Fibroblast of peridontal ligament (primary cell): ENCODE results near the gene PLD4.

ENCODE experiments used
- DNase-seq: peaks from one replicate; pipeline ENCODE4 v3.0.0-alpha.2; 2010; ENCODE audit errors: extremely low read depth

PLD4 gene

DNA sequence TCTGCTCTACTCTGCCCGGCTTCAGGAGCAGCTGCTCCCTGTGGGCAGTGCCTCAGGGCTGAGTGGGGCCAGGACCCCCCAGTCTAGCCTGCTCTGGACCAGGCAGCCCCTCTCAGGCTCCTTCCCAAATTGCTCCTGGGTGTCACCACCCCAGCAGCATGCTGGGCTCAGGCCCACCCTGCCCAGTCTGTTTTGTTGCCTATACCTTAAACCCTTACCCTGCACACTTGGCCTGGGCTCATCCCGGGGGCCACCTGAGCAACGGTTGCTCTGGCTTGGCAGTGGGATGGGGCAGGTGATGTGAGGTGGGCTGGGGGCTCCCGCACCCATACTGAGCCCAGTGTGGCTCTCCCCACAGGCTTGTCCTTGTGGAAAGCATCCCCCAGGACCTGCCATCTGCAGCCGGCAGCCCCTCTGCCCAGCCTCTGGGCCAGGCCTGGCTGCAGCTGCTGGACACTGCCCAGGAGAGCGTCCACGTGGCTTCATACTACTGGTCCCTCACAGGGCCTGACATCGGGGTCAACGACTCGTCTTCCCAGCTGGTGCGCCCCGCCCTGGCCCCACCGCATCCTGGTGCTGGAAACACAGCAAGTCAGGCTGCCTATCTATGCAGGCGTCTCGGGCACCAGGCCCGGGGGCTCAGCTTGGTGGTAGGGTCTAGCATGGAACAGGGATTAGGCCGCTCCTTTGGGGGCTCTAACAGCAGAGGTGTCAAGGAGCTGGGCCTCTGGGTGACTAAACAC, 3.9 kb downstream of the PLD4 start:
- no peak for DNase-seq

DNA sequence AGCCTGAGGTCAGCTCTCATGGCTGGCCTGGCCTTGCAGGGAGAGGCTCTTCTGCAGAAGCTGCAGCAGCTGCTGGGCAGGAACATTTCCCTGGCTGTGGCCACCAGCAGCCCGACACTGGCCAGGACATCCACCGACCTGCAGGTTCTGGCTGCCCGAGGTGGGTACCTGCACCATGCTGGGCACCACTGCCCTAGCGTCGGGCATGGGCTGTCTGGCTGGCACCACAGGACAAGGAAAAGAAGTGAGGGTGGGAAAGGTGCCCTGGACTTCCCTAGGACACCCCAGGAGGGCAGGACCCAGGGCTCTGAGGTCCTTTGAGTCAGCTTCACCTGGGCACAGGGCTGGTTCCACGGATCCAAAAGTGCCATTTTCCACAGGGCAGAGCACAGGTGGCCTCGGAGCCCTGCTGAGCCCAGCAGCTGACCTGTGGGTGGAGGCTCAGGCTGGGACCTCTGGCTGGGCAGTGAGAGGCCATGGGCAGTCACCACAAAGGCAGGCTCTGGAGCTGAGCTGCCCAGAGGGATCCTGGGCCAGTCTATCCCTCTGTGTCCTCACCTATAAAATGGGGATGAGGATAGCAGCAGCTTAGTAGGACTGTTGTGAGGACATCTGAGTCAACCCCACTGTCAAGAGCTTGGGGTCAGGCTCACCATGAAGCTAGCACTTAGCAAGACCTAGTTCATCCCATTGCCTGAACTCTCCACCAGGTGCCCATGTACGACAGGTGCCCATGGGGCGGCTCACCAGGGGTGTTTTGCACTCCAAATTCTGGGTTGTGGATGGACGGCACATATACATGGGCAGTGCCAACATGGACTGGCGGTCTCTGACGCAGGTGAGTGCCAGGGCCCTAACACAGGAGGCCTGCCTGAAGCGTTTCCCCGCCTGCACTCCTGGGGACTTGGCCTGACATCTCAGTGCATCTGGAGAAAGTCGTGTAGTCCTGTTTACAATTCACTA, 4.9 kb downstream of the PLD4 start:
- DNase-seq, result no peak

DNA sequence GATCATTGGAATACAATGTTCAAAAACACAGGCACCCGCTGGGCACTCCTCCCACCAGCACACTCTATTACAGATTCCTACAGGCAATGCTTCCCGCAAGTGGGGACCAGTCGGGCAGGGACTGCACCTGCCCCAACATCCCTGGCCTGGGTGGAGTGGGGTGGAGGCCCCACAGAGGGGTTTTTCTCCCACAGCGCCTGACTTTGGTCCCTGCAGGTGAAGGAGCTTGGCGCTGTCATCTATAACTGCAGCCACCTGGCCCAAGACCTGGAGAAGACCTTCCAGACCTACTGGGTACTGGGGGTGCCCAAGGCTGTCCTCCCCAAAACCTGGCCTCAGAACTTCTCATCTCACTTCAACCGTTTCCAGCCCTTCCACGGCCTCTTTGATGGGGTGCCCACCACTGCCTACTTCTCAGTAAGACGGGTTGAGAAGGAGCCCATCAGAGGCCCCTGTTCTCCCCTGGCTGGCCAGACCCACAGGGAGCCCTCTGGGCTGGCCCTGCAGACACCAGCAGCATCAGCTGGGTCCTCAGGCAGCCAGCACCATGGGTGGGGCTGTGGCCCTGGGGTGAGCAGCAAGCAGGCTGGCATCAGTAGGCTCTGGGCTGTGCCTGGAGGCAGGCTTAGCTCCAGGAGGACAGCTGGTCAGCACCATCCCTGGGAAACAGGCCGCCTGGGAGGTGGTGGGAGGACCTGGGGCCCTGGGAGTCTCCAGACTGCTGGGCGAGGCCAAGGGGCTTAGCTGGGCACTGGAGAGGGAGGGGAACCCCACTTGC, 6.0 kb downstream of the PLD4 start:
- no peak for DNase-seq

DNA sequence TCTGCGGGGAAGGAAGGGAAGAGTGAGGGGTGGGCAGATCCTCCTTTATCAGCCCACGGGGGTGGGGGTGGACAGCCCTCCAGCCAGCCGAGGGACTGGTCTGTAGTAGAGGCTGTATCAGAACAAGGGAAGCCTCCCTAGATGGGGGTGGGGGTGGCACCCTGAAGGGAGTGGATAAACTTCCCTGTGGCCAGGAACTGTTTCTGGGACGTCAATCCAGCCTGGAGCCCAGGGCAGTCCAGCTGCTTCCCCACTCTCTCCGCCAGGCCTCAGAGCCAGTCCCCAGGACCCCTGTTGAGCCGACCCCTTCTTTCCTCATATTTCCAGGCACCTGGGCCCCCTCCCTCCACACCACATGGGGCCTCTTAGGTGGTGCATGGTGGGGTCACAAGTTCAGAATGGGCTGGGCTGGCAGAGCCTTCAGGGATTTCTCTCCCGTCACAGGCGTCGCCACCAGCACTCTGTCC, 6.7 kb downstream of the PLD4 start:
- no peak for DNase-seq

DNA sequence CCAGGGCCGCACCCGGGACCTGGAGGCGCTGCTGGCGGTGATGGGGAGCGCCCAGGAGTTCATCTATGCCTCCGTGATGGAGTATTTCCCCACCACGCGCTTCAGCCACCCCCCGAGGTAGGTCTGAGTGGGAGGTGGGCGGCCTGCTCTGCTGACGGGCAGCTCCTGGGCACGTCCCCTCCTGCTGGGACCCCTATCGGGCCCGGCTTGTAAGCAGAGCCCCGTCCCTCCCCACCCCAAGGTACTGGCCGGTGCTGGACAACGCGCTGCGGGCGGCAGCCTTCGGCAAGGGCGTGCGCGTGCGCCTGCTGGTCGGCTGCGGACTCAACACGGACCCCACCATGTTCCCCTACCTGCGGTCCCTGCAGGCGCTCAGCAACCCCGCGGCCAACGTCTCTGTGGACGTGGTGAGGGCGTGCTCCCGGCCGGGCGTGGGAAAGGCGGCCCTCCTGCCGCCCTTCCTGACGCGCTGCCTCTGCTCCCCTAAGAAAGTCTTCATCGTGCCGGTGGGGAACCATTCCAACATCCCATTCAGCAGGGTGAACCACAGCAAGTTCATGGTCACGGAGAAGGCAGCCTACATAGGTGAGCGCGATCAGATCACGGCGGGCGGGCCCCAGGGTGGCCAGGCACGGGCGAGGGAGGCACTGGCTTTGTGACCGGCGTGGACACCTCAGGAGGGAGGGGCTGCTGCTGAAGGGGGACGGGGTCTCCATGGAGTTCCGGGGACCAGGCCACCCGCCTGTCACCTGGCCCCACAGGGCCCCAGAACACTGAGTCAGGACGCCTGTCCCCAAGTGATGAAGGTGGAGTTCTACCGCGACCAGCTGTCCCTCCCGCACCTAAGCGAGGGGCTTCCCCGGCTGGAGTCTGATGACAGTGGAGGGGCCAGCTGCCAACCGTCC, 7.3 kb downstream of the PLD4 start:
- no peak for DNase-seq

DNA sequence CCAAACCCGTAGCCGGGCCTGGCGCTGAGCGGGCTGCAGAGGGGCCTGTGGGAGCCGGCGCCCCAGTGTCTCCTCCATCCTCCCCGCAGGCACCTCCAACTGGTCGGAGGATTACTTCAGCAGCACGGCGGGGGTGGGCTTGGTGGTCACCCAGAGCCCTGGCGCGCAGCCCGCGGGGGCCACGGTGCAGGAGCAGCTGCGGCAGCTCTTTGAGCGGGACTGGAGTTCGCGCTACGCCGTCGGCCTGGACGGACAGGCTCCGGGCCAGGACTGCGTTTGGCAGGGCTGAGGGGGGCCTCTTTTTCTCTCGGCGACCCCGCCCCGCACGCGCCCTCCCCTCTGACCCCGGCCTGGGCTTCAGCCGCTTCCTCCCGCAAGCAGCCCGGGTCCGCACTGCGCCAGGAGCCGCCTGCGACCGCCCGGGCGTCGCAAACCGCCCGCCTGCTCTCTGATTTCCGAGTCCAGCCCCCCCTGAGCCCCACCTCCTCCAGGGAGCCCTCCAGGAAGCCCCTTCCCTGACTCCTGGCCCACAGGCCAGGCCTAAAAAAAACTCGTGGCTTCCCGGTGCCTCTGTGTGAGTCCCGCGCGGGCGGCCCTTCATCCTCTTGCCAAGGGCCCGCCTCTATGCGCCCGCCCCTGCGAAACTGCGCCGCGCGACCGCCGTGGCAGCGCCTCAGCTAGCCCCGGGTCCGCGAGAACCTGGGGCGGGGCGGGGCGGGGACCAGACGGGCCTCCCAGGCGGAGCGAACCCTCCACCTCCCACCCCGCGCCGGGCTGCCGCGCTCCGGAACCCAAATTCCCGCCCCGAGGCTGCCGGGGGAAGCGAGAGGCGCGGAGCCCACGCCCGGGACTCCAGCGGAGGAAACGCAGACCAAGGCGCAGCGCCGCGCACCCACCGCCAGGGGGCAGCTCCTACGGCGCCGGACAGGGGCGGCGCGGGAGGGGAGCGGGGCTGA, 8.3 kb downstream of the PLD4 start:
- DNase-seq, result peak; percentile 78

DNA sequence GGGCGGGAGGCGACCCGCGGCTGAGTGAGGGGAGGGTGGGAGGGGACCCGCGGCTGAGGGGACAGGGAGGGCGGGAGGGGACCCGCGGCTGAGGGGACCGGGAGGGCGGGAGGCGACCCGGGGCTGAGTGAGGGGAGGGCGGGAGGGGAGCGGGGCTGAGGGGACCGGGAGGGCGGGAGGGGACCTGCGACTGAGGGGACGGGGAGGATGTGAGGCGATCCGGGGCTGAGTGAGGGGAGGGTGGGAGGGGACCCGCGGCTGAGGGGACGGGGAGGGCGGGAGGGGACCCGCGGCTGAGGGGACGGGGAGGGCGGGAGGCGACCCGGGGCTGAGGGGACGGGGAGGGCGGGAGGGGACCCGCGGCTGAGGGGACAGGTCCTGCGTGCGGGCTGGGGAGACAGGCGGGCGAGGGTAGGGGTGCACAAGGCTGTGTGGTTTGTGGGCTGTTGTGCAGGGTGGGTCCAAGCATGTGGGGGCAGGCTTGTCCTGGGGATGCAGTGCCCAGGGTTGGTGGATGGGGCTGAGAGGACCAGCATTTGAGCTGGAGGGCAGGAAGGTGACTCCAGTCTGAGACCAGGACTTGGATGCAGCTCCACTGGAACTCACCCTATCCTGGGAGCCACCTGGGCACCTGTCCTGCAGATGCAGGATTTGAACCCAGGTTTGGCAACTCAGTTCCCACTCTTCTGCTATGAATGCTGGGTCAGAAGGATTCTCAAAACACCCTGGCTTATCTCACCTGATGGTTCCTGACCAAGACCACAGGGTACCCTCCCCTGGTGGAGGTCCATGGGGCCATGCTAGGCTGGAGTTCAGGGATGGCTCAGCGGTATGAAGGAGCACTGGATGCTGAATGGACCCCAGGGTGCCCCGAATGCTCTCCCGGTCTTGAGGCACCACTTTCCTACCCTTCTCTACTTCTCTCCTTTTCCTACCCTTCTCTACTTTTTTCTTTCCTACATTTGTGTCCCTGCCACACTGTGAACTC, 9.4 kb downstream of the PLD4 start:
- no peak for DNase-seq

DNA sequence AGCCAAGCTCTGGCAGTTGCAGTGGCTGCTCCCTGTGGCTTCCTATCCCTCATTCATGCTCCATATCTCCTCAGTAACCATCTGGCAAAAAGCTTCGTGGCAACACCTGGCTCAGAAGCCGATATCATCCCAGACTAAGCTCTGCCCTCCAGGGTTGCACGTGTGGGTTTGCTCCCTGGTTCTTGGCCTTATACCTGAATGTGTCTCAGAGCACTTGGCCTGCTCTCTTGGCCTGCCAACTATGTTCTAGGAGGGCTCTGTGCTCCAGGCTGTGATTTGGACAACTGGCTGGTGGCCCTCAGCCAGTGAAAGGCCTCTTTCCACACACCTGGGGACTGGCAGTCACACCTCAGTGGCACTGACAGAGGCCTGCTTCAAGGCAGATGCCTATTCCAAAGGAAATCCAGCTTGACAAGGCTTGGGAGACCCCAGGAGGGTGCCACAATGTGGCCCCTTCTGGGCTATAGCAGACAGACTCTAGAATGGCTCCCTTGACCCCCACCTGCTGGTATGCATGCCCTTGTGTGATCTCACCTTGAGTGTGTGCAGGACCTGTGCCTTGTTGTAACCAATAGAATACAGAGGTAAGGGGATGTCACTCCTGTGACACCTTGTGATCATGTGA, 10.5 kb downstream of the PLD4 start:
- DNase-seq, result no peak

DNA sequence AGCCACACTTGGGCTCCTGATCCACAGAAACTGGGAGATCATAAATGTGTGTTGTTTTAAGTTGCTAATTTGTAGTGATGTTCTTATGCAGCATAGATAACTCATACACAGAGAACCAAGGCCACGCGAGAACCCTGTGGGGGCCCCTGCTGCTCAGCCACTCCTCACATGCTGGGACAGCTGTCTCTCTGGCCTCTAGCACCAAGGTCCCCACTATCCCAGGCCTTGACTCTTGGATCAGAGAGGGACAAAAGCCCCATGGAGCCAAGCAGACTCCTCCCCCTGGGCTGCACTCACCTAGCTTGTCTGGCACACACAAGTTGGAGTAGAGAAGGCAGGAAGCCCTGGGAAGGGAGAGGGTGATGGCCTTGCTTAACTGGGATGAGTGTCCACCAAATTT, 11.3 kb downstream of the PLD4 start:
- DNase-seq, result no peak

DNA sequence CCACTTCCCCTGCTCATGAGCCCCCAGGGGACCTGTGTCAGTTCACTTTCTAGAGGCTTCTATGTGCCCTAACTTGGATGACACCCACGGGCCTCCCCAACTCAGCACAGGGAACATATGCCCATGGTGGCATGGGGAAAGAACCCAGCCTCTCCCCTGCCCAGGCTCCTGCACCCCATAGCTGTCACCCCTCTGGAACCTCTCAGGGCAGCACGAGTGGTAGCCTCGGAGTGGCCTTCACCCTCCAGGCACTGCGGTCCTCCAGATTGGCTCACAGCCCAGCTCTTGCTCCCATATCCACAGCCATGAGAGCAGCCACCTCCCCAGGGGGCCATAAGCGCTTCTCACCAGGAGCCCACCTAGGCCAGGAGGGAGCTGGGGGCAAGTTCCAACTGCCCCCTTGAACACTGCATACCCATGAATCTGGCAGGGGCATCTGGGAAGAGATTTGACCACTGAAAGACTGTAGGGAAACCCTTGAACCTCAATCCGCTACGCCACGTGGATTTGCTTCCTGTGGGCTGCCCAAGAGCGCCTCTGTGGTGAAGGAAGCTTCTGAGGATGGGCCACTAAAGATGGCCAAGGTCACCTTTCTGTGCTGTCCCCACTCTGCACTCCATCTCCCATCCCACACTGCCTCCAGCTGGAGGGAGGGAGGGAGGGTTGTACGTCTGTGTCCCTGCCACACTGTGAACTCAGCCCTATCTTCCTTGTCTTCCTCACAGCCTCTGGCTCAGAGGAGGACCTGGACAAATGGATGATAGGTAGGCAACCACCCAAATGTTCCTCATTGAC, 11.9 kb downstream of the PLD4 start:
- no peak for DNase-seq

DNA sequence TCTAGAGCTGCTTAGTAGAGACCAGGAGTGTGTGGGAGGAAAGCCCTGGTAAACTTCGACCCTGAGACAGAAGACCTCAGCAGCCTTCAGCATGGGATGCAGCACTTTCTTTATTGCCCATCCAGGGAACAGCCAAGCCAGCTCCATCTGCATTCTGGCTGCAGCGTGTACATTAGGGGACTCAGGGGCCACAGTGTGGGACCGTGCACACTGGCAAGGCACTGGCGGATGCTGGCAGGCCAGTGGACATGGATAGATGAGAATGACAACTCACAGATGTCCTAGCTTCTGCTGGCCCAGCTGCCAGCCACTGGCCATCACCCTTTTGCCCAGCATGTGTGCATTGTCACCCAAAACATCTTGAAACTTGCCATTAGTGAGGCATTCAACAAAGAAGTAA, 12.5 kb downstream of the PLD4 start:
- DNase-seq, result no peak

DNA sequence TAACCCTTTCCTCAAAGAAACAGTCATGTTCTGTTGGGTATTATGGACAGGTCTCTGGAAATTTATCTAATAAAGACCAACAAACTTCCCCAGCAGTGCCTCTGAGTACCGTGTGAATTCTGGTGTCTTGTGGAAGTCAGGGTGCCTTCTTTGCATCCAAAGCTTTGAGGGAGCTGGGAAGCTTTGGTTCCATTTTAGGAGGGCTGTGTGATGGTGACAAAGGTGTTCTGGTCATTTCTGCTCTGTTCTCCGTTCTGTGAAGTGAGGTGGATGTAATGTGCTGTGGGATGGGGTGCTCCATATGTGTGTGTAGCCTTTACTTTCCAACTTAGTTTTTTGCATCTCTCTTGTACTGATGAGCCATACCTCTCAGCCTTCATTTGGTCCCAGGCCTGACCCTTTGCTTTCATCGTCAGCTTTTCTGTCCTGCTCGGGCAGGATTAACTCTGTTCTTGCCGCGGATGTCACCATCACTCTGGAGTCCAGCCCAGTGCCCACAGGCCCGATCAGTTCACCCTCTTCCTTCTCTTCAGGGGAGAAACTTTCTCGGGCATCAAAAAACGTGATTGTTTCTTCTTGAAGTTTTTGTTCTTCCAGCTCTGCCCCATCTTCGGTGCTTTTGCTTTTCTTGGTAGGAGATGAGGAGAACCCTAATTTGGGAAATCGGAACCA, 13.2 kb downstream of the PLD4 start:
- DNase-seq, result no peak

DNA sequence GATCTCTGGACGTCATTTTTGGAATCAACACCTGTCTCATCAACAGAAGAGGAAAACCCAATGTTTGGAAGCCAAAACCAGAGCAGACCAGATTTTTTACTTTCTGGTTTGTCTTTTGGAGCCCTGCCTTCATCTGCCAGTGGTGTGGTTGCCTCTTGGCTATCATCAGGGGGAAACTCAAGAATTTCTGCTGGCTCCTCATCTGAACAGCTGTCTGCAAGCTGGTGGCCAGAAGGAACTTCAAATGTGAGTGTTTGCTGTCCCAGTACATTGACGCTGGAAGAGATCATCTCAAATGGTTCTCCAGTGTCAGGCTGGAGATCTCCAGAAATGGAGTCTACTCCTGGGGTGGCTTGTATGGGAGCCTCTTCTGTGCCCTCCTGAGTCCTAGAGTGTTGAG, 13.8 kb downstream of the PLD4 start:
- DNase-seq, result peak; percentile 29

DNA sequence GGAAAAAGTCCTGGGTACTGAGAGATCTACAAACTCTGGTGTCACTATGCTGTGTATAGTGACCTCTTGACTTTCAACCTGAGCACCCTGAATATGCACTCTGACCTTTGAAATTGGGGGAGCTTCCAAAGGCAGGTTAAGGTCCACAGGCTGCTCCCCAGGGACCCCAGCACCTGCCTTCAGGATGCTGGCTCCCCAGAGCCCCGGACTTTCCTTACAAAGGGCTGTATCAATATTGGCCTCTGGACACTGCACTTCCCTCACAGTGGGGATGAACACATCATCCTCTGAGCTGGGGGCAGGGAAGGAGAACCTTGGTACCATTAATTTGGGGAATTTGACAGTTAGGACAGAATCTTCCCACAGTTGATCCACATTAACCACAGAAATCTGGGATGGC, 14.3 kb downstream of the PLD4 start:
- no peak for DNase-seq

DNA sequence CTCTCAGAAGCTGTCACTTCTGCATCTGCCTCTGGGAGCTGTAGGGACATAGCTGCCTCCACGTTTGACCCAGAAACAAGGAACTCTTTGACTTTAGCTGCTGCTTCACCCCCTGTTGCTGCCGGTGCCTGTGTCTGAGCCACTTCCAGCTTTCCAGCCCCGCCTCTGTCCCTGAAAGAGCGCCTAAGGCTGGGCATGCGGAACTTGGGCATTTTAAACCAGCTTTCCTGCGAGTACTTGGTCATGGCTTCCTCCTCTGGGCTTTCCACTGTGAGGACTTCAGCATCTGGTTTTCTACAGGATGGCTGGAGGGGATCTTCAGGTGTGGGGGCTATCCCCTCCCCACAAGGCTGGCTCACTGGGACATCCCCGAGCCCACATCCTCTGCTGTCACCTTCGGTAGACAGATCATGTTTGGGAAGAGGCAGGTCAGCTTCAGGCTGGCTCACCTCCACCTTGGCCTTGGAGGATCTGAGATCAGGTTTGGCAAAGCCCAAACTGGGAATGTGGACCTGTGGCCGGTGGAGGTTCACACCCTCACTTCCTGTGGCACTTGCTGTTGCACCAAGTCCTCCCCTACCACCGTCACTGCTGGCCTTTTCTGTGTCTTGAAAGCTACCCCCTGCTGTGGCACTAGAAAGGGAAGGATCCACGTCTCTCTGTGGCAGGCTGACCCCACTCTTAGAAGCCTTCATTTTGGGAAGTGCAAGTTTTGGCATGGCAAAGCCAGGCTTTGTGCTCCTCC, 15.2 kb downstream of the PLD4 start:
- DNase-seq, result no peak

DNA sequence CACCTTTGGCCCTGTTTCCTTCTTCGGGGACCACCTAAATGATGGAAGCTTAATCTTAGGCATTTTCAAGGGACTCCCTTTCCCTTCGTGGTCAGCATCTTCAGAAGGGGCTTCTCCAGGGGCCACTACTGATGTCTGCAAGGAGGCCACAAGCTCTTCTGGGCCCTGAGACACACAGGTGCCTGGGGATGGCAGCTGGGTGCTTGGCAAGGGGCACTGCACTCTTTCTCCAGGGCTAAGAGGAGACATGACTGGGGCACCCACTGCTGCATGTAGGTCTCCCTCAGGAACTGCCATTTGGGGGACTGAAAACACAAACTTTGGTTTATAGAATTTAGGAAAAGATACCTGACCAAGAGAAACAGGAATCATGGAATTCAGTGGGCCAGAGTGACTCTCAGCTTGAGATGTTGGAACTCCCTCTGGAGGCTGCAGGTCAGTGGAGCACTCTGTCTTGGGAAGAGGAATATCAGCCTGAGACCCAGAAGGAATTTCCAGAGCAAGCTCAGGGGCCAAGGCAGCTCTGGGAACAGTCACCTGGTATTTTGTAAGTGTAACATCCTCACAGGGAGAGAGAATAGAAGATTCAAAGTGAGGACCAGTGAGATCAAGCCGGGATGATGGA, 16.0 kb downstream of the PLD4 start:
- no peak for DNase-seq
